CD4-positive, alpha-beta memory T cell (primary cell): Measurements from ENCODE around the gene VAT1L. TPM values are rescaled to one million over a fixed set of nuclear protein-coding genes. Genes with fewer than 3 reads are reported as not detected.

ENCODE experiments used
- CTCF ChIA-PET: fragments of 350-600 bp; sonication (Branson Sonifier 250); formaldehyde crosslinking; loops from one replicate; lab custom pipeline; 2021; ENCODE audit warnings: inconsistent platforms; ENCODE audit not compliant: partially characterized antibody; lab: Charles Lee
- POLR2A ChIA-PET: fragments of 350-600 bp; sonication (Branson Sonifier 250); formaldehyde crosslinking; loops from one replicate; lab custom pipeline; 2021; ENCODE audit not compliant: partially characterized antibody; lab: Charles Lee
- DNase-seq, 5 donors: peaks; one replicate each; pipeline versions ENCODE4 v3.0.0 to v3.0.0-alpha.2; 2020 to 2022; ENCODE audit warnings: mixed read lengths in 1 of 5
- H3K27ac ChIP-seq: one replicate; pipeline ENCODE4 v1.7.0; 2013; ENCODE audit warnings: low read depth, low read length
- H3K27me3 ChIP-seq: 2 replicates; pipeline ENCODE4 v1.7.0; 2013; ENCODE audit warnings: mild to moderate bottlenecking, low read length, moderate library complexity; ENCODE audit not compliant: insufficient read depth
- H3K36me3 ChIP-seq: 2 replicates; pipeline ENCODE4 v1.7.0; 2013; ENCODE audit warnings: mild to moderate bottlenecking, low read length, moderate library complexity; ENCODE audit not compliant: insufficient read depth
- H3K4me1 ChIP-seq: 2 replicates; pipeline ENCODE4 v1.7.0; 2013; ENCODE audit warnings: mild to moderate bottlenecking, low read length, moderate library complexity; ENCODE audit not compliant: insufficient read depth
- H3K4me3 ChIP-seq, 2 donors: one replicate each; pipeline ENCODE4 v1.7.0; 2013; ENCODE audit warnings: low read length in 2 of 2, mild to moderate bottlenecking in 1 of 2
- H3K9me3 ChIP-seq, 2 donors: one replicate each; pipeline ENCODE4 v1.7.0; 2013; ENCODE audit warnings: low read length in 2 of 2, control low read depth in 1 of 2; ENCODE audit not compliant: control insufficient read depth in 1 of 2
- H3K27ac Mint-ChIP-seq, 7 donors: one replicate each; pipeline ENCODE4 v1.8.0; 2020 to 2021; ENCODE audit warnings: mixed read lengths in 7 of 7, mild to moderate bottlenecking in 6 of 7, inconsistent platforms in 3 of 7, moderate library complexity in 3 of 7
- H3K27me3 Mint-ChIP-seq, 2 donors: one replicate each; pipeline ENCODE4 v1.8.0; 2020 to 2021; ENCODE audit warnings: mixed read lengths in 2 of 2
- H3K36me3 Mint-ChIP-seq, 2 donors: one replicate each; pipeline ENCODE4 v1.8.0; 2020 to 2021; ENCODE audit warnings: mixed read lengths in 2 of 2, inconsistent platforms in 1 of 2, mild to moderate bottlenecking in 1 of 2
- H3K4me1 Mint-ChIP-seq, 4 donors: one replicate each; pipeline ENCODE4 v1.8.0; 2020 to 2021; ENCODE audit warnings: mixed read lengths in 4 of 4, mild to moderate bottlenecking in 1 of 4
- H3K4me3 Mint-ChIP-seq, 8 donors: one replicate each; pipeline ENCODE4 v1.8.0; 2020 to 2021; ENCODE audit warnings: mixed read lengths in 8 of 8, mild to moderate bottlenecking in 7 of 8, moderate library complexity in 6 of 8, inconsistent platforms in 3 of 8
- H3K9me3 Mint-ChIP-seq, 8 donors: one replicate each; pipeline ENCODE4 v1.8.0; 2020 to 2021; ENCODE audit warnings: mixed read lengths in 8 of 8, mild to moderate bottlenecking in 5 of 8, inconsistent platforms in 3 of 8, moderate library complexity in 1 of 8
- intact Hi-C: fragments of 100-400 bp; cut with micrococcal nuclease; formaldehyde crosslinking; loops from one replicate; pipeline ENCODE4 v1.15.1; 2023
- polyA plus RNA-seq, 2 donors: library from polyadenylated mRNA; unstranded; fragments of 300-500 nt; fragmentation: Illumina TruSeq; gene quantifications; one replicate each; pipeline ENCODE4 v1.2.3, GENCODE V29; 2021
- total RNA-seq, 2 experiments: library from RNA; stranded (reverse); gene quantifications; one replicate each; pipeline ENCODE4 v1.2.3, GENCODE V29; 2021

The VAT1L gene
- total and polyA plus RNA-seq, 4 experiments from 2014 or later, result not detected

DNA sequence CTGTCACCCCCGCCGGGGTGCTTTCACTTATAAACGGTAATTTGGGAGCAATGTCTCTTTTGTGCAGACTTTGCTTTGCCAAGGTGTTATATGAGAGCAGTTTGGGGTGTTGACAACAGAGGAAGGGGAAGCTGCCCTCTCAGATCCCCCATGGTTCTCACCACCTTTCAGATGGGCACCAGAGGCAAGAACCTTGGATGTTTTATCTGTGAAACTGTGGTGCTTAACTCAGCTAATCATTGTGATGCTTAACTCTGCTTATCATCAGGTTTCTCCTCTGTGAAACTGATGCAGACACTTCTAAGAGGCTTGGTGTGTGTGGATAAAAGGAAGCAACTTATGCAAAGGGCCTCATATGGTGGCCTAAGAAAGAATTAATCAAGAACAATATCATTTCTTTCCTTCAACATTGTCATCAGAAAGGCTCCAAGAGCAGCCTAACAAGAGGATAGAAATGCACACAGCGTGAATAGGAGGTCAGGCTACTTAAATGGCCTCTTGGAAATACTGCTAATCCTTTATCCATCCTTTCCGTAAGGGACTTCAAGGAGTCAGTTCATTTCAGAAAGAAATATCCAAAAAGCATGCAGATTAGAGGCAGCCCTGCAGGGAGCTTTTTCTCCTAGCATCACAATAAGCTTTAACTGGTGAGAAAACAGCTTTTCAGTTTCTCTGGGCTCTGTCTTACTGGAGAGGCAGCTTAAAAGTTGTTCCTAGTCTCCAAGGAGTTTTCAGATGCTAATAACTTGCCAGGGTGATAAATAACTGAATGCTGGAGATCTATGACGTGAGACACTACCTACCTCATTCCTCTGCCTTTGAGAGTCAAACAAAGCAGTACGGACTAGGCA lies 178.9 kb downstream of the VAT1L start:
- no peak overlapping the region for H3K4me3 Mint-ChIP-seq
- DNase-seq, result no peak
- Histone ChIP-seq H3K4me1 (no peaks in the 10 kb centered on the region), H3K27ac (no peak overlapping the region), H3K27me3 (no peaks in the 10 kb centered on the region), H3K9me3 (no peaks in the 10 kb centered on the region), H3K4me3 (no peak overlapping the region), H3K36me3 (no peaks in the 10 kb centered on the region)
- peaks cover 0 to 4% (median 1%) of the 10 kb centered on the region in 4 donors for H3K4me1 Mint-ChIP-seq
- ChIA-PET POLR2A (no interaction called here), CTCF (interaction anchor here (0.7 to 7.7 kb wide), 3 partner anchors 35 to 292 kb away, joined by 3 to 91 read pairs (median 6); no protein-coding TSS in a partner anchor)
- intact Hi-C loops, result no loop called here
- H3K27me3 Mint-ChIP-seq, result peaks cover 14 to 19% of the 10 kb centered on the region in 2 donors
- no peaks in the 10 kb centered on the region for H3K9me3 Mint-ChIP-seq
- no peak overlapping the region for H3K27ac Mint-ChIP-seq
- no peaks in the 10 kb centered on the region for H3K36me3 Mint-ChIP-seq

DNA sequence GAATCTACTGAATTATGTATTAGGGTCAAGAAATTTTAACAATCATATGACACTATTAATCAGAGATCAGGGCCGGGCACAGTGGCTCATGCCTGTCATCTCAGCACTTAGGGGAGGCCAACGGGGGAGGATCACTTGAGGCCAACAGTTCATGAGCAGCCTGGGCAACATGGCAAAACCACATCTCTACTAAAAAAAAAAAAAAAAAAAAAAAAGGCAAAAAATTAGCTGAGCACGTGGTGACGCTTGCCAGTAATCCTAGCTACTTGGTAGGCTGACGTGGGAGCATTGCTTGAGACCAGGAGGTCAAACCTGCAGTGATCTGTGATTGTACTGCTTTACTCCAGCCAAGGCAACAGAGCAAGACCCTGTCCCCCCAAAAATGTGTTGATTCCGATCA lies 181.5 kb downstream of the VAT1L start:
- Mint-ChIP-seq H3K9me3 (no peaks in the 10 kb centered on the region), H3K36me3 (no peaks in the 10 kb centered on the region), H3K27me3 (peaks cover 9 to 11% of the 10 kb centered on the region in 2 donors), H3K4me1 (peaks cover 0 to 2% (median 0%) of the 10 kb centered on the region in 4 donors), H3K27ac (no peak overlapping the region), H3K4me3 (no peak overlapping the region)
- intact Hi-C loops, result no loop called here
- H3K36me3 ChIP-seq, result no peaks in the 10 kb centered on the region
- no peaks in the 10 kb centered on the region for H3K4me1 ChIP-seq
- H3K27me3 ChIP-seq, result no peaks in the 10 kb centered on the region
- no peak overlapping the region for H3K27ac ChIP-seq
- H3K4me3 ChIP-seq, result no peak overlapping the region
- ChIA-PET POLR2A (no interaction called here), CTCF (interaction anchor here (0.7 to 7.7 kb wide), 7 partner anchors 11 to 691 kb away, joined by 3 to 91 read pairs (median 5); no protein-coding TSS in a partner anchor)
- DNase-seq, result no peak
- H3K9me3 ChIP-seq, result no peaks in the 10 kb centered on the region

DNA sequence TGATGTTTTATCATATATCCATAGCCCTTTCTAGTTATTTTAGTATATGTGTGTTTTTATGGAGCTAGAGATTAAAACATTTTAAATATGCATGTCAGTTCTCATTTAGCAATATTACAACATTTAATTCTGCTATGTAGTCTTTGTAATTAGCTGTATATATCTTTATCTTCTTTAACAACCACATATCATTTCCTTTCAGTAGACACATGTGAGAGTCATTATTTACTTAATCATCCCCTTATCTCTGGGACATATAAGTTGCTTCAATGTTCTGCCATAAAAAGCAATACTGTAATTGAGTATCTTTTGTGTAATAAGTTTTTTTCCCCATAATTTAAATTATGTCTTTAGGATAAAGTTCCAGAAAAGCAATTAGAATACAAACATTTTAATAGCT lies 182.0 kb downstream of the VAT1L start:
- no peak overlapping the region for H3K27ac ChIP-seq
- H3K9me3 ChIP-seq, result no peaks in the 10 kb centered on the region
- Mint-ChIP-seq H3K4me1 (peaks cover 0 to 2% (median 0%) of the 10 kb centered on the region in 4 donors), H3K27ac (no peak overlapping the region), H3K27me3 (peaks cover 9 to 12% of the 10 kb centered on the region in 2 donors), H3K4me3 (no peak overlapping the region), H3K9me3 (no peaks in the 10 kb centered on the region), H3K36me3 (no peaks in the 10 kb centered on the region)
- ChIA-PET CTCF (interaction anchor here (0.7 to 7.7 kb wide), 7 partner anchors 12 to 691 kb away, joined by 3 to 91 read pairs (median 5); no protein-coding TSS in a partner anchor), POLR2A (no interaction called here)
- H3K4me1 ChIP-seq, result no peaks in the 10 kb centered on the region
- intact Hi-C loops, result no loop called here
- no peaks in the 10 kb centered on the region for H3K36me3 ChIP-seq
- DNase-seq, result no peak
- no peaks in the 10 kb centered on the region for H3K27me3 ChIP-seq
- H3K4me3 ChIP-seq, result no peak overlapping the region

DNA sequence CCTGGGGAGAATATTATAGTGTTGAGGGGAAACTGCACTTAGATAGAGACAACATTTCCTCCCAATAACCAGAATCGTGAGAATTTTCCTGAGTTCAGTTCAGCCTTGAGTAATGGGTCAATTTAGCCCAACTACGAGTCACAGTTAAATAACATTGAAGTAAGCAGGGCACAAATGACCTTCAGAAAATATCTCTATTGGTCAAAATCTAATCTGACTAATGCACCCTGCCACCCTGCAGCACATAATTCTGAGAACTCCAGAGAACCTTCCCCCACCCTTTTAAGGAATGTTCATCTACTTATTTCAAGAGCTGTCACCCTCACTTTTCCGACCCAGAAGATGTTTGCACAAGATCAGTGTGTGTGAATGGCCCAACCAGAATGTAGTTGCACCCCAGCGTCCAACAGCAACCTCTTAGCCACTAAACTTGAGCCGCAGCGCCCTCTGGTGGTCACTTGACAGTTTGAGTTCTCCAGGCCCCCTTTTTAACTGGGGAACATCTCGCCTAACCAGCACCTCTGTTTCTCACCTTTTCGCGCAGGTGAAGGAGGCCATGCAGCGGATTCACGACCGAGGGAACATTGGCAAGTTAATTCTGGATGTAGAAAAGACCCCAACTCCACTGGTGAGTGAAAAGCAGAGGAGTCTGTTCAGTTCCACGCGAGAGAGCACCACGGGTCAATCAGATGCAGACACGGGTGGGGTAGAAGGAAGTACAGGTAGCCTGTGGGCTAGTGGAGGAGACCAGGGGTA lies 183.1 kb downstream of the VAT1L start:
- no peaks in the 10 kb centered on the region for H3K9me3 Mint-ChIP-seq
- peak; percentile 47 to 59 (median 50) for DNase-seq
- H3K27me3 Mint-ChIP-seq, result peaks cover 12 to 16% of the 10 kb centered on the region in 2 donors
- POLR2A ChIA-PET, result no interaction called here
- Histone ChIP-seq H3K27ac (no peak overlapping the region), H3K4me3 (no peak overlapping the region), H3K9me3 (no peaks in the 10 kb centered on the region), H3K36me3 (no peaks in the 10 kb centered on the region), H3K27me3 (no peaks in the 10 kb centered on the region), H3K4me1 (no peaks in the 10 kb centered on the region)
- no peak overlapping the region for H3K27ac Mint-ChIP-seq
- CTCF ChIA-PET, result interaction anchor here (1.0 to 7.7 kb wide), 8 partner anchors 12 to 306 kb away, joined by 4 to 91 read pairs (median 4); no protein-coding TSS in a partner anchor
- no peak overlapping the region for H3K4me3 Mint-ChIP-seq
- intact Hi-C loops, result loop anchor here (1.0 kb wide), 3 partner anchors 32 to 735 kb away; no protein-coding TSS in a partner anchor
- peaks cover 0 to 2% (median 0%) of the 10 kb centered on the region in 4 donors for H3K4me1 Mint-ChIP-seq
- no peaks in the 10 kb centered on the region for H3K36me3 Mint-ChIP-seq

DNA sequence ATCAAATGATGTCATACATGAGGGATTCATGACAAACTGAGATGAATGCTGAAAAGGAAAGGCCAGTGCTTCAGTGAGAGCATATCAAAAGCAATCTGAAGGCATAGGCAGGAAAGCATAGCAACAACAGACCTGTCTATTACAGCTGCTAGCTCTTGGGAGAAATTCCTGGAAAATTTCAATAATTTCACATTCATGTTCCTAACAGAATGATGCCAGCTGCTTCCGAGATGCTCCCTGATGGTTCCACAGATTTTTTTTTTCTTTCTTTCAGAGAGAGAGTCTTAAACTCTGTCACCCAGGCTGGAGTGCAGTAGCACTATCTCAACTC lies 183.7 kb downstream of the VAT1L start:
- ChIA-PET CTCF (interaction anchor here (1.0 to 7.7 kb wide), 8 partner anchors 12 to 306 kb away, joined by 4 to 91 read pairs (median 4); no protein-coding TSS in a partner anchor), POLR2A (no interaction called here)
- no peak for DNase-seq
- Mint-ChIP-seq H3K27me3 (peaks cover 12 to 16% of the 10 kb centered on the region in 2 donors), H3K36me3 (no peaks in the 10 kb centered on the region), H3K27ac (no peak overlapping the region), H3K4me1 (peaks cover 0 to 2% (median 0%) of the 10 kb centered on the region in 4 donors), H3K9me3 (no peaks in the 10 kb centered on the region), H3K4me3 (no peak overlapping the region)
- H3K9me3 ChIP-seq, result no peaks in the 10 kb centered on the region
- no peaks in the 10 kb centered on the region for H3K27me3 ChIP-seq
- H3K36me3 ChIP-seq, result no peaks in the 10 kb centered on the region
- H3K4me1 ChIP-seq, result no peaks in the 10 kb centered on the region
- no peak overlapping the region for H3K27ac ChIP-seq
- no peak overlapping the region for H3K4me3 ChIP-seq
- intact Hi-C loops, result no loop called here

DNA sequence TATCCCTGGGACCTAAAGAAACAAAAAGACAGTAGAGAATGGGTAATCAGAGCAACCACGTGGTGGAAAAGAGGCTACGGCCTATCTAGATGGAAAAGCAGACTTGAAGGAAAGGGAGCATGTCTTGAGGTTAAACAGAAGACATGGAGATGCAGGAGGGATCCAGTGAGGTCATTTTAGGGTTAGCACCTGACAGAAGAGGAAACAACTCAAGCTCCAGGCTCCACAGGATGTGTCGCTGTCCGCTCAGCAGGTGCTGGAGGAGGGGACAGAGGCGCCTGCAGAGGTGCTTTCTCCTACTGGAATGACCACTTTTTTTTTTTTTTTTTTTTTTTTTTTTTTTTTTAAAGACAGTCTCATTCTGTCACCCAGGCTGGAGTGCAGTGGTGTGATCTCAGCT lies 186.5 kb downstream of the VAT1L start:
- Mint-ChIP-seq H3K27me3 (peaks cover 7 to 20% of the 10 kb centered on the region in 2 donors), H3K36me3 (no peaks in the 10 kb centered on the region), H3K9me3 (no peaks in the 10 kb centered on the region), H3K4me3 (no peak overlapping the region), H3K4me1 (peaks cover 0 to 2% (median 0%) of the 10 kb centered on the region in 4 donors), H3K27ac (no peak overlapping the region)
- H3K27ac ChIP-seq, result no peak overlapping the region
- intact Hi-C loops, result no loop called here
- H3K4me3 ChIP-seq, result no peak overlapping the region
- DNase-seq, result no peak
- CTCF ChIA-PET, result interaction anchor here (1.5 kb wide), 1 partner anchor 300 kb away, joined by 7 read pairs; no protein-coding TSS in a partner anchor
- no peaks in the 10 kb centered on the region for H3K4me1 ChIP-seq
- no peaks in the 10 kb centered on the region for H3K9me3 ChIP-seq
- H3K27me3 ChIP-seq, result no peaks in the 10 kb centered on the region
- H3K36me3 ChIP-seq, result no peaks in the 10 kb centered on the region
- POLR2A ChIA-PET, result no interaction called here

DNA sequence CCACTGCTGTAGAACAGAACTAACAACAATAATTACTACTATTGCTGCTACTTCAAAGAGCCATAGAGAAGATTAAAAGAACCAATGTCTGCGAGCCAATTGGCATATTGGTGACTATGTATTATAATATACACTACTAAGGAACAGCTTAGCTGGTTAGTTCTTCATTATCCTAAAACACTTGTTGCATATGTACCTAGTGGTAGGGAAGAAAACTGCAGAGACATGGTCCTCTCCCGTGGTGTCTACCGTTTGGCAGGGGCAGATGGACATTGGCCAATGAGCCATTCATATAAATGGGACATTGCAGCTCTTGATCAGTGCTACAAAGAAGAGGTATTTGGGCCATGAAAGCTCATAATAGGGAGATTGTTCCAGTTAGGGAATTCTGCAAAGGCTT lies 187.6 kb downstream of the VAT1L start:
- Histone ChIP-seq H3K27ac (no peak overlapping the region), H3K36me3 (no peaks in the 10 kb centered on the region), H3K4me1 (no peaks in the 10 kb centered on the region), H3K27me3 (no peaks in the 10 kb centered on the region), H3K4me3 (no peak overlapping the region), H3K9me3 (no peaks in the 10 kb centered on the region)
- no peak overlapping the region for H3K4me3 Mint-ChIP-seq
- no peaks in the 10 kb centered on the region for H3K9me3 Mint-ChIP-seq
- no peak for DNase-seq
- H3K27ac Mint-ChIP-seq, result no peak overlapping the region
- ChIA-PET CTCF (interaction anchor here (0.7 to 1.3 kb wide), 2 partner anchors 11 to 301 kb away, joined by 3 to 4 read pairs; no protein-coding TSS in a partner anchor), POLR2A (no interaction called here)
- H3K36me3 Mint-ChIP-seq, result no peaks in the 10 kb centered on the region
- peaks cover 7 to 20% of the 10 kb centered on the region in 2 donors for H3K27me3 Mint-ChIP-seq
- H3K4me1 Mint-ChIP-seq, result peaks cover 0 to 2% (median 0%) of the 10 kb centered on the region in 4 donors
- intact Hi-C loops, result no loop called here
